SHP77 (cell line): ENCODE results near the gene ATP10B.

Experiments
- DNase-seq, 2 experiments: peaks; one replicate each; lab custom pipeline; 2025; lab: John Stamatoyannopoulos, UW

The ATP10B gene

GRCh38 chr5:160514866-160515265, 337.1 kb downstream of the ATP10B start:
- no peak for DNase-seq

- no peak for DNase-seq
These were observed 337.8 kb downstream of the ATP10B start for GRCh38 chr5:160514191-160514590.

GRCh38 chr5:160513485-160513884, 338.5 kb downstream of the ATP10B start:
- DNase-seq = no peak
